ENCODE data around the gene RFXANK.
"Not testable (repeated sequence)": the region's sequence is repeated elsewhere in the genome, so short reads cannot be mapped to it uniquely, and the experiment has no call there.

RFXANK gene

GRCh38 chr19:19170053-19170872, 21.8 kb upstream of the RFXANK start, which contains the start of gene MEF2B:
Gene MEF2B (minus strand): TSS chr19:19170263. CDS start chr19:19150735, 19,528 bp downstream.
- DNase-seq (ENCODE audit: low spot score) = peak; percentile 95

DNA sequence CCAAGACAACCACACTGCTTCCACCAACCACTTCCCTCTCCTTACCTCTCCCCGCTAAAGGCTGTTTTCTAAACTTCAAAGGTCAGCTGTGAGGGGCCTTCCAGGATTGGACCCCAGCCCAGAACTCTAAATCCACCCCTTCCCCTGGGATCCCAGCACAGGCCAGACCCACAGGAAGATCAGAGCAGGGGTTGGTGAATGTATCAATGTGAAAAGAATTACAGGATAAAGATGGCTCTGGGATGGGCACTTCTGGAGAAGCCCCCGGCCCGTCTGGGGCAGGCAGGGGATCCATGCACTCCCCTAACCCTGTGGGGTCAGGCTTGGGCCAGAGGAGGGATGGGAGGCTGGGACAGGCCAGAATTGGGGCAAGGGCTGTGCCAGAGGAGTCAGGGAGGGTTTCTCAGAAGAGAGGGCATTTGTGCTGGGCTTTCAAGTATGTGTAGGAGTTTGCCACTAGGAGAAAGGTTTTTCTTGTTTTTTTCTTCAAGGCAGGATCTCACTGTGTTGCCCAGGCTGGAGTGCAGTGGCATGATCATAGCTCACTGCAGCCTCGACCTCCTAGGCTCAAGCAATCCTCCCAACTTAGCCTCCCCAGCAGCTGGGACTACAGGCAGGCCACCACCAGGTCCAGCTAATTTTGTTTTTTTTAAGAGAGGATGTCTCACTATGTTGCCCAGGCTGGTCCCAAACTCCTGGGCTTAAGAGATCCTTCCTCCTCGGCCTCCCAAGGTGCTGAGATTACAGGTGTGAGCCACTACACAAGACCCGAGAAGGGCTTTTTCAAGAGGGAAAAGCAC, 21.0 kb upstream of the RFXANK start:
- DNase-seq (ENCODE audit: low spot score) = peak; percentile 43

- peak; percentile 80 for DNase-seq (ENCODE audit: low spot score)
These were observed 20.1 kb upstream of the RFXANK start for GRCh38 chr19:19171821-19172532.

- DNase-seq (ENCODE audit: low spot score) = not testable (repeated sequence)
These were observed 18.8 kb upstream of the RFXANK start for GRCh38 chr19:19173243-19173642.

- DNase-seq (ENCODE audit: low spot score) = no peak
These were observed 15.1 kb upstream of the RFXANK start for GRCh38 chr19:19176950-19177349.

- no peak for DNase-seq (ENCODE audit: low spot score)
These were observed 12.3 kb upstream of the RFXANK start for GRCh38 chr19:19179548-19180441.

DNA sequence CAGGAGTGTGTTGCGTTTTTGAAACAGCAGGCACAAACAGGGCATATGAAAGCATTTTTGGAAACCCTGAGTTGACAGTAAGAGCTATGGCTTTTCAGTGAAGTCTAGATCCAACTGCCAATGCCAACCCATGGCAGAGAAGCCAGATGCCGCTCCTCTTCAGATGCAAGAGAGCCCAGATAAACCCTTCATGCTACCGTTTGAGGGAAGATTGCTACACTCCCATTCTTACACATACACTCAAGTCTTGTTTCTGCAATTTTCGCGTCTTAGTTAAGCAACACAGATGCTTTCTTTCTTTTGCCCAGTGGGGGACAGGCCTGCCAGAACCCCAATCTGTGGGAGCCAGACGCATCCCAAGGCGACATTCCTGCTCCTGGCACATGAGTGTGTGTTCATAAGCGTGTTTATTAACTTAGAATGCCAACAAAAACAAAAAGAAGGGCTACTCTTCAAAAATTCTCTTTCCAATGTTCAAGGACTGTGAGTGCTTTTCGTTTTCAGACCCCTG, 10.5 kb upstream of the RFXANK start:
- DNase-seq (ENCODE audit: low spot score) = no peak

- DNase-seq (ENCODE audit: low spot score) = peak; percentile 81
These were observed 6.0 kb upstream of the RFXANK start for GRCh38 chr19:19185853-19186740.

DNA sequence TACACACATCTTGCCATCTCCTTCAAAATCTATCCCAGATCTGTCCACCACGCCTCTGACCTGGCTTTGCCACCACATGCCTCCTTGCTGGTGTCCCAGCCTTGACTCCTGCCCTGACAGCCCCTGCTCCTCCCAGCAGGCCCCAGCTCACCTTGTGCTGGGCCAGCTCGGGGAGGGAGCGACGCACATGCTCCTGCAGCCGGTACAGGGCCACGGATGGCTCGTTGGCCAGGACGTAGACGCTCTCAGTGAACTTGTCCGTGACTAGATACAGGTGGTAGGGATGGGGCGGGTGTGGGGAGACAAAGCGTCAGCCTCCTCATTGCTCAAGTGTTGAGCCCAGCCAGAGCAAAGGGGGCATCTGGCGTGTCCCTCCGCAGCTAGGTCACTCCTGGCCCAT, 5.3 kb upstream of the RFXANK start:
- no peak for DNase-seq (ENCODE audit: low spot score)

GRCh38 chr19:19191768-19192077, 335 bp upstream of the RFXANK start:
- no peak for DNase-seq (ENCODE audit: low spot score)

GRCh38 chr19:19192910-19193423, 909 bp downstream of the RFXANK start:
- DNase-seq (ENCODE audit: low spot score) = peak; percentile 72

DNA sequence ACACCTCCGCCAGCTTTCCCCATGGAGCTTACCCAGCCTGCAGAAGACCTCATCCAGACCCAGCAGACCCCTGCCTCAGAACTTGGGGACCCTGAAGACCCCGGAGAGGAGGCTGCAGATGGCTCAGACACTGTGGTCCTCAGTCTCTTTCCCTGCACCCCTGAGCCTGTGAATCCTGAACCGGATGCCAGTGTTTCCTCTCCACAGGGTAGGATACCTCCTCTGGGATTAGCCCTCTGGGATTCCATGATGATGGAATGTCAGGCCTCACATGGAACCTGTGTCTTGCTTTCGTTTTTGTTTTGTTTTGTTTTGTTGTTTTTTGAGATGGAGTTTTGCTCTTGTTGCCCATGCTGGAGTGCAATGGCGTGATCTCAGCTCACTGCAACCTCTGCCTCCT, 1.9 kb downstream of the RFXANK start:
- DNase-seq (ENCODE audit: low spot score) = no peak

DNA sequence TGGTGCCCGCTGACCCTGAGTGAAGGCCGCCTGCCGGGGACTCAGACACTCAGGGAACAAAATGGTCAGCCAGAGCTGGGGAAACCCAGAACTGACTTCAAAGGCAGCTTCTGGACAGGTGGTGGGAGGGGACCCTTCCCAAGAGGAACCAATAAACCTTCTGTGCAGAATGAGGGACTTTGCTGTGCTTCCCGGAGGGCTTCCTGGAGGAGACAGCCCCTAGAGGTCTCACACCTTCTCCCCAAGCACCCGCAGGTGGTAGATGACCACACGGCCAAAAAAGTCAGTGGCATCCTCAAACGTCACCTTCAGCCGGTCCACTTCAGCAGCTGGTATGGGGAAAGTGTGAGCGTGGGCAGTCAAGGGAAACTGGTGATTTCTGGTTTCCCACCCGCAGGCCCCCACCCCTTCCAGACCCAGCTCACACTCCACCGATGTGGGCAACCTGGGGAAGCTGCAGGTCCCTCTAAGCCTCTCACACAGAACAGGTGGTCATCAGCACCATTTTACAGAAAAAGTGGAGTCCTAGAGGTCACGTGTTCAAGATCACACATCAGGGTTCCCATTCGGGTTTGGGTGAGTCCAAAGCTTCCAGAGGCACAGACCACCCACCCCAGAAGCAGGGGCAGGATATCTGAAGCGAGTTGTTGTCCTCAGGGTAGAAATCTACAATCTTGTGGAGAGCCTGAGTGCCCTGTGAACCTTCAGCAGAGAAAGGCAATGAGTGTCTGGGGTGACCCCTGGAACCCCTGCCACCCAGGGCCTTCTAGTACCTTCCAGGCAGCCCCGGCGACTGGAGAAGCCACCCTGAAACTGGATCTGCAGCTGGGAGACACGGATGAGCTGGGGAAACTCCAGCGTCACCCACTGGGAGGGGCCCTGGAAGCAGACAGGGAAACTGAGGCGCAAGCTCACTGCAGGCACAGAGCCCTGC, 9.9 kb downstream of the RFXANK start:
- DNase-seq (ENCODE audit: low spot score) = no peak

GRCh38 chr19:19202707-19203011, 10.6 kb downstream of the RFXANK start:
- no peak for DNase-seq (ENCODE audit: low spot score)

GRCh38 chr19:19203012-19203856, 11.2 kb downstream of the RFXANK start, which contains the start of gene NR2C2AP:
Gene NR2C2AP (minus strand): TSS chr19:19203414. CDS start chr19:19203060, 354 bp downstream.
- peak; percentile 95 for DNase-seq (ENCODE audit: low spot score)

DNA sequence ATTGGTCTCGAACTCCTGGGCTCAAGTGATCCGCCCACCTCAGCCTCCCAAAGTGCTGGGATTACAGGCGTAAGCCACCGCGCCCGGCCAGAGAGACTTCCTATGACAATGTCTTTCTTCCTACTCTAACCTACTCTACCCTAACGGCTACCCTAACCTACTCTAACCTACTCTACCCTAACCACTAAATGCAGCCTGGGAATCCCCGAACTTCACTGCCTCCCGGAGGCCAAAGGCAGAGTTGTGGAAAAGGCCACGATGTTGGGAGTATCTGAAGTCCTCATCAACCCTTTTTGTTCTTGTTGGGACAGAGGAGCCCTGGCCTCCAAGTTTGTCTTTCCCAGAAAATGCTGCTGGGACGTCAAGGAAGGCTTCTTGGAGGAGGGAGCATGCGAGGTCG, 12.1 kb downstream of the RFXANK start:
- no peak for DNase-seq (ENCODE audit: low spot score)

GRCh38 chr19:19205416-19206410, 13.7 kb downstream of the RFXANK start:
- DNase-seq (ENCODE audit: low spot score) = no peak

All from NAMALWA (cell line).